Cardiac fibroblast (primary cell): ENCODE results near the gene ELFN1.

ENCODE experiments used
- DNase-seq, 2 donors: peaks; one replicate each; pipeline versions ENCODE4 v3.0.0 to v3.0.0-alpha.2; 2010; ENCODE audit warnings: low read depth in 2 of 2
- H3K4me3 ChIP-seq, 2 donors: replicated peaks in 1 of 2; 1 replicate in 1 of 2; 2 replicates in 1 of 2; pipeline ENCODE4 v1.5.1; 2011; ENCODE audit warnings: low read depth in 2 of 2, low read length in 2 of 2, mild to moderate bottlenecking in 2 of 2, moderate library complexity in 1 of 2
- CTCF ChIP-seq: IDR thresholded peaks from one replicate; pipeline ENCODE4 v1.5.1; 2011; ENCODE audit warnings: low read depth, mild to moderate bottlenecking, low read length, inconsistent platforms

ELFN1 gene

GRCh38 chr7:1626769-1627168 is 43.3 kb upstream of the ELFN1 start:
- DNase-seq, result no peak
- H3K4me3 ChIP-seq, result no peak overlapping the region
- no peak for TF ChIP-seq CTCF

GRCh38 chr7:1630700-1631336 is 39.3 kb upstream of the ELFN1 start:
- no peak for TF ChIP-seq CTCF
- no peak for DNase-seq

GRCh38 chr7:1631678-1632077 is 38.4 kb upstream of the ELFN1 start:
- DNase-seq, result no peak
- TF ChIP-seq CTCF, result no peak

More at GRCh38 chr7:1630700-1631336, 39.3 kb upstream of the ELFN1 start:
- no peak overlapping the region for H3K4me3 ChIP-seq

GRCh38 chr7:1632506-1632905 is 37.6 kb upstream of the ELFN1 start:
- no peak for DNase-seq
- TF ChIP-seq CTCF, result no peak
- no peak overlapping the region for H3K4me3 ChIP-seq

More at GRCh38 chr7:1631678-1632077, 38.4 kb upstream of the ELFN1 start:
- H3K4me3 ChIP-seq, result no peak overlapping the region

- TF ChIP-seq CTCF, result no peak
- no peak overlapping the region for H3K4me3 ChIP-seq
- no peak for DNase-seq
Measured at GRCh38 chr7:1632916-1633785, 36.9 kb upstream of the ELFN1 start.

GRCh38 chr7:1635401-1635800 is 34.7 kb upstream of the ELFN1 start:
- no peak for TF ChIP-seq CTCF
- DNase-seq, result no peak
- H3K4me3 ChIP-seq, result no peak overlapping the region
